ENCODE results near the gene BCAS4.
"Not testable (repeated sequence)": the region's sequence is repeated elsewhere in the genome, so short reads cannot be mapped to it uniquely, and the experiment has no call there.

BCAS4 gene, protein sequence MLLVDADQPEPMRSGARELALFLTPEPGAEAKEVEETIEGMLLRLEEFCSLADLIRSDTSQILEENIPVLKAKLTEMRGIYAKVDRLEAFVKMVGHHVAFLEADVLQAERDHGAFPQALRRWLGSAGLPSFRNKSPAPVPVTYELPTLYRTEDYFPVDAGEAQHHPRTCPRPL

GRCh38 chr20:50794846-50795634, at the start of gene BCAS4:
TSS of gene BCAS4 (plus strand) at chr20:50795061. CDS start at chr20:50795084, 23 bp downstream.
- DNase-seq (ENCODE audit: low spot score): peak; percentile 83

- DNase-seq (ENCODE audit: low spot score): no peak
Observed at GRCh38 chr20:50745634-50746137, 49.2 kb upstream of the BCAS4 start.

- no peak for DNase-seq (ENCODE audit: low spot score)
Observed at GRCh38 chr20:50746138-50746940, 48.5 kb upstream of the BCAS4 start.

DNA sequence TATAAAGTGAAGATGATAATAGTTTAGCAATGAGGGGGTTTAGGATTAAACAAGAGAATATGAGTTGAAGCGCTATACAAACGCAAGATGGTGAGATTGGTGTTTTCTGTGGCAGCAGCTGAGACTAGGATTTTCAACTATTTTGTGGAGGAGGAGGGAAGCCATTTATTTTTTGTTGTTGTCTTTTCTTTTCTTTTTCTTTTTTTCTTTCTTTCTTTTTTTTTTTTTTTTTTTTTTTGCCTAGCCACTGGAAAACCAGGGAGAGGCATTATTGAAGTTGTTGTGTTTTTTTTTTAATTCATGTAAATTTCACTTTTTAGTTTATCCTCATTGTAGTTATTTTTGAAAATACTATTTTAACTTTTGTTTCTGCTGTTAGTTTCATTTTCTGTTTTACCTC, 47.6 kb upstream of the BCAS4 start:
- DNase-seq (ENCODE audit: low spot score): no peak

DNA sequence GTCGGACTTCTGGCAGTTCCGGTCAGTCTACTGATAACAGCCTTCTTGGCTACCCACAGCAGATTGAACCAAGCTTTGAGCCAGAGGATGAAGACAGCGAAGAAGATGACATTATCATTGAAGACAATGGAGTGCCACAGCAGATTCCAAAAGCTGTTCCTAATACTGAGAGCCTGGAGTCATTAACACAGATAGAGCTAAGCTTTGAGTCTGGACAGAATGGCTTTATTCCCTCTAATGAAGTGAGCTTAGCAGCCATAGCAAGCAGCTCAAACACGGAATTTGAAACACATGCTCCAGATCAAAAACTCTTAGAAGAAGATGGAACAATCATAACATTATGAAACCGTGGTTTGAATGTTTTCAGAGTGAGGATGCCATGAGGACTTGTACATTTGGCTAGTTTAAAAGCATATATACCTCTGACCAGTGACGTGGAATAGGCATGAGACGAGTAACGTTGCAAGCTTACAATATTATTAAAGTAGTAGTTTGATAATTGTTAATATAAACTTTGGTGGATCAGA, 44.7 kb upstream of the BCAS4 start:
- no peak for DNase-seq (ENCODE audit: low spot score)

DNA sequence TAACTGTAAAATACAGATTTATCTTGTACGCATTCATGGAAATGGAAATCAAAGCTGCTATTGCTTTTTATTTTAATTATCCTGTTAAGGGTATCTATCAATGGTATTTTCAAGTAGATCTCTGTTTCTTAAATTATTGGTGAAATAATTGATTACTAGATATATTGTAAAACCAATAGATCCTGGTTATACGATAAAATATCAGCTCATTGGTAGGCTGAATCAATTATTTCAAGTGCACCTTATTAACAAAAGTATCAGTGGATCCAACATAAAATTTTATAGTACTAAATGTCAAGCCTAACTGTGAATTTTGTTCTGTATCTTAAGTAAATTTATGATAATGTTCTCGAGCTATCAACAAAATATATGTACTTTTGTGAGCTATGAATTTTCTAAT, 41.7 kb upstream of the BCAS4 start:
- no peak for DNase-seq (ENCODE audit: low spot score)

DNA sequence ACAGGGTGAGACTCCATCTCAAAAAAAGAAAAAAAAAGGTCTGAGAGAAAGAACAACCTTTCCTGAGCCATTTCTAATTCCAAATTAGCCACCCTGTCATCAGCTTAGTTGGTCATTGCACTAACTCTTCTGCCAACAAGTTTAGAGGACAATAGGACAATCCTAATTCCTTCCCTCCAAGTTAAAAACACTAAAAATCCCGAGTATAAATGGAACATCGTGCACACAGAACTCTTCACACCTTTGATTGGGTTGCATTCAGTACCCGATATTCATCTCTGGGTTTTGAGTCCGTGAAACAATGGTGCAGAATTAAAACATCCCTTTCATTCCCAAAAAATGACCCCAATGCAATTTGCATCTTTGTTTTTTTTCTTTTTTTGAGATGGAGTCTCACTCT, 40.4 kb upstream of the BCAS4 start:
- no peak for DNase-seq (ENCODE audit: low spot score)

DNA sequence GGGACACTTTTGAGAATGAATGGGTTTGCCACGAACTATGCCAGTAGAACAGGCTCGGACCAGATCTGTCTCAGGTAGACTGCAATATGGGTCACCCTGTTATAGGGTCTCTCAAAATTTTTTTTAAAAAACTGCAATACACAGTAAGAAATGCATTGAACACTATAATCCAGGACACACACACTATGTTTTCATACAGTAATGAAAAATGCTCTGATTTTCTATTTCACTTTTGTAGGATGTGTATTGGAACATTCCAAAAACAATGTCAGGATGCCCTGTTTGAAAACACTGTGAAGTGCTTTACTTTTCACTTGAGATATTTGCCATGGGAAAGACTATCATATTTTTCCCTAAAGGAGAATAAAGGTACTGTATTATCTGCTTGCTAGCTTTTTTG, 38.4 kb upstream of the BCAS4 start:
- no peak for DNase-seq (ENCODE audit: low spot score)

DNA sequence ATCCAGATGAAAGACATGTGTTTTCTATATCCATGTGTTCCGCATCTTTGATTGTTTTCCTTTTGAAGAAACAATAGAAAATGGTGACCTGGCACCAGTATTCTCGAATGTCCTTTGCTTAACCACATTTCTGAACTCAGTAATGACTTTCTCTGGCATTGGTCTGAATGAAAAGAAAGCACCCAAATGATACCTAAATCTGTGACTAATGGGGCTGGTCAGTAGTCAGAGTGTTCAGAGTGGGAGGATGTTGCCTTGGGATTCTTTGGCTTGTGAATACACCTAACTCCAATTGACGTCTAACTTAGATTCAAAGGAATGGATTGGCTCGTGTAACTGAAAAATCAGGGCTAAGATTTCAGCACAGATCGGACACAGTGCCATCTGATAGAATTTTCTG, 36.4 kb upstream of the BCAS4 start:
- no peak for DNase-seq (ENCODE audit: low spot score)

DNA sequence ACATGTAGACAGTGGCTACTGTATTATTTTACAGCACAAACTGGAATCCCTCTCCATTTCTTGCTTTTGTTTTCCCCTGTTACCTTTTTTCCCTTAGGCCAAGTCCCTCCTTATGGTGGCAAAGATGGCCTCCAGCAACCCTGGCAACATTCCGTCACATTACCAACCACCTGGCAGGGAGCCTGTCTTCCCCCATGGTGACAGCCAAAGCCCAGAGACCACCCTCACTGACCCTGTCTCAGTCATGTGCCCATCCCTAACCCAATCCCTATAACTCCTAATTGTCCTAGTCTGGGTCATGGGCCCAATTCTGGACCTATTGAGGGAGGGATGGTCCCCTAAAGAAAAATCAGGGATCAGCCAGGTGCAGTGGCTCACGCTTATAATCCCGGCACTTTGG, 35.9 kb upstream of the BCAS4 start:
- no peak for DNase-seq (ENCODE audit: low spot score)

GRCh38 chr20:50759678-50760077, 35.2 kb upstream of the BCAS4 start:
- DNase-seq (ENCODE audit: low spot score): no peak

DNA sequence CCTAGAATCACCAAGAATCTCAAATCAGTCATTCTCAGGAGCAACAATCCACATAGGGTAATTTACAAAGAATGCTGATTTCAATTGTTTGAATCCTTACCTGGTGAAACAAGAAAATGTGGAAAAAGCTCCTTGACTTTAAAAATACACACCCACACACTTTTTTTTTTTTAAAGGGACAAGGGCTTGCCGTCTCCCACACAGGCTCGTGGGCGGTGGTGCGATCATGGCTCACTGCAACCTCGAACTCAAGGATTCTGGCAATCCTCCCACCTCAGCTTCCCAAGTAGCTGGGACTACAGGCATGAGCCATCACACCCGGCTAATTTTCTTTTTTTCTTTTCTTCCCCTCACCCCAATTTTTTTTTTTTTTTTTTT, 32.8 kb upstream of the BCAS4 start:
- no peak for DNase-seq (ENCODE audit: low spot score)

DNA sequence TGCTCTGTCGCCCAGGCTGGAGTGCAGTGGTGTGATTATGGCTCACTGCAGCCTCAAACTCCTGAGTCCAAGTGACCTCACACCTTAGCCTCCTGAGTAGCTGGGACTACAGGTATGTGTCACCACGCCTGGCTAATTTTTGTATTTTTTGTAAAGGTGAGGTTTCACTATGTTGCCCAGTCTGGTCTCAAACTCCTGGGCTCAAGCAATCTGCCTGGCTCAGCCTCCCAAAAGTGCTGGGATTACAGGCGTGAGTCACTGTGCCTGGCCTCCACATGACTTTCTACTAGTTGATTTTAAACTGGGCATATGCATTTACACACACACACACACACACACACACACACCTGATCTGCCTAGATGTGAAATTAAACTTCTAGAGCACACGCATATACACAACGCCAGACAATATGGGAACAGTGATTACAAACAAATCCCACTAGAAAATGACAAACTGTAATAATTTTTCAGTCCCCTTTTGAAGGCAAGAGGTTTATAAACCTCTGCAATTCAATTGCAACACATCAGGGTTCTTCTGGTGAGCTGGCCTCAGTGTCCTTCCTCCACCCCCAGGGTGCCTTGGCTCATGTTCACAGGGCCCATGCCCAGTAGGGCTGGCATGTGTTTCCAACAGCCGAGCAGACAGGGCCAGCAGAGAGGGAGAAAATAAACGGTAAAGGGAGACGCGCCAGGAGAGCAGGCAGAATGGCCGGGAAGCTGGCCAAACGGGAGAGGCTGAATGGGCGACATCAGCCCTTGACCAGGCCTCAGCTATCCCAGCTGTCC, 32.2 kb upstream of the BCAS4 start:
- no peak for DNase-seq (ENCODE audit: low spot score)

- DNase-seq (ENCODE audit: low spot score): not testable (repeated sequence)
Observed at GRCh38 chr20:50763550-50764458, 31.1 kb upstream of the BCAS4 start.

DNA sequence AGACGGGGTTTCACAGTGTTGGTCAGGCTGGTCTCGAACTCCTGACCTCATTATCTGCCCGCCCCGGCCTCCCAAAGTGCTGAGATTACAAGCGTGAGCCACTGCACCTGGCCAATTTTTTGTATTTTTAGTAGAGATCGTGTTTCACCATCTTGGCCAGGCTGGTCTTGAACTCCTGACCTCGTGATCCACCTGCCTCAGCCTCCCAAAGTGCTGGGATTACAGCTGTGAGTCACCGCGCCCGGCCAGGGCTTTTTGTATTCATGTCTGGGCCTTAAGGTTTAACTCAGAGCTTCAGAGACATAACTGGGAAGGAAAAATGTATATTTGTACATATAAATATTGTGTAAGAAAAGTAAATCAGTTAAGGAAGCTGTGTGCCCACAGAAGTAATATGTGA, 29.6 kb upstream of the BCAS4 start:
- not testable (repeated sequence) for DNase-seq (ENCODE audit: low spot score)

DNA sequence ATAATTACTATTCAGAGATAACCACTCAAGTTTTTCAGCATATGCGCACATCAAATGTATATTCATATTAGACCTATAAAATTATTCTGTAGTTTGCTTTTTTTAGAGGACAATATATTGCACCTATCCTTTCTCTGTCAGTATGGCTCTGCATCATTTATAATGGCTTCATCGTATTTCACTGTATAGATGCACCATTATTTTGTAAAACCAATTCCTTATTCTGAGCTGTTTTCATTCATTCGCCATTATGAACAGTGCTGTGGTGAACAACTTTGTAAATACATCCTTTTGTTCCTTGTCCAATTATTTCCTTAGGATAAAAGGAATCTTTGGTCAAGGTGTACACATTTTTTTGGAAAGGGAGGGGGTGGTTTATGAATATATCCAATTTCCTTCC, 29.2 kb upstream of the BCAS4 start:
- no peak for DNase-seq (ENCODE audit: low spot score)

GRCh38 chr20:50766955-50767809, 27.7 kb upstream of the BCAS4 start:
- DNase-seq (ENCODE audit: low spot score): not testable (repeated sequence)

DNA sequence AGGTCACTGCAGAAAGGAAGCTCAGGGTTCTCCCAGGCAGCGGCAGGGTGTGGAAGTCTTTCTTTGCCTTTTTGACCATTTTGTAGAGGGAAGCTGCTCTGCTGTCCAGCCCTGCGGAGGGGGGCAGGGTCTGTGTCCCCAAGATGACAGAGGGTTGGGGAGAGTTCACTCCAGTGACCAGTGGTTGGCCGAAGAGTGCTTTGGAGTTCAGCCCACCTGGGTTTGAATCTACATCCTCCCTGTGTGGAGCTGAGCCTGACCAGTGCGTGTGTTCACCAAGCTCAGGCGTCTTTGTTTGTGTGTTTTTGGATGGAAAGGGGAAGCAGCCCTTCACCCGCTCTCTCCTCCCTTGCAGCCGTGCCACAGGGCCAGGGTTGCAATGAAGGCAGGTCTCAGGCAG, 25.9 kb upstream of the BCAS4 start:
- DNase-seq (ENCODE audit: low spot score): not testable (repeated sequence)

DNA sequence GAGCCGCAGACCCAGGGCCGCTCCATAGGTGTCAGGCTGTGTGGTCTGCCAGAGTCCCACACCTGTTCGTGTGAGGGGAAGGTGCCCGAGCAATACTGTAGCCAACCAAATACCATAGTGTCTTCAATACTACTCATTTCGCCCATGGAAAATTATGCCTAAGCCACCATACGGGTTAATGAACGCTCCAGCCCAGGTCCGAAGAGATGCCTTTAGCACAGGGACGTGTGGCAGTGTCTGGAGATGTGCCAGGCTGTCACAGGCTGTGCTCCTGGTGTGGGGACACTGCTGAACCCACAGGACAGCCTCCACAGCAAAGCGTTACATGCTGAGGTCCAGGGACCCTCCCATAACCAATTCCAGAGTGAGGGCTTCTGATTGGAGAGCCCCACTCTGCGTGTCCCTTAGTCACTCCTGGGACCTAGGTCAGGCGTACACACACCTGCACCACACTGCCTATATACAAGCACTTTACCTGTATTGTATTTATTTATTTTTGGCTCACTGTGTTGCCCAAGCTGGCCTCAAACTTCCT, 25.2 kb upstream of the BCAS4 start:
- not testable (repeated sequence) for DNase-seq (ENCODE audit: low spot score)
